Loucy (cell line): ENCODE measurements around the gene STH.

Source experiments
- H2AFZ ChIP-seq: fragments of 200-600 bp; sonication (generic); 2 replicates; pipeline ENCODE4 v1.6.0; 2016; ENCODE audit warnings: antibody characterized with exemption, mild to moderate bottlenecking, low read length, moderate library complexity
- H3F3A ChIP-seq: fragments of 200-600 bp; 2 replicates; pipeline ENCODE4 v1.6.0; 2016; ENCODE audit warnings: antibody characterized with exemption, low read depth, mild to moderate bottlenecking
- H3K27me3 ChIP-seq: fragments of 200-600 bp; sonication (generic); 2 replicates; pipeline ENCODE4 v1.6.1; 2014; ENCODE audit warnings: low read length, mild to moderate bottlenecking; ENCODE audit not compliant: insufficient read depth, poor library complexity, severe bottlenecking
- H3K36me3 ChIP-seq: fragments of 200-600 bp; sonication (generic); 2 replicates; pipeline ENCODE4 v1.6.1; 2016; ENCODE audit warnings: low read length; ENCODE audit not compliant: insufficient read depth
- H3K4me1 ChIP-seq: fragments of 200-600 bp; sonication (generic); 2 replicates; pipeline ENCODE4 v1.5.1; 2014; ENCODE audit warnings: low read length, mild to moderate bottlenecking; ENCODE audit not compliant: insufficient read depth, poor library complexity, severe bottlenecking
- H3K4me2 ChIP-seq: fragments of 200-600 bp; sonication (generic); 2 replicates; pipeline ENCODE4 v1.6.0; 2014; ENCODE audit warnings: antibody characterized with exemption, low read length, low read depth, mild to moderate bottlenecking; ENCODE audit not compliant: poor library complexity, severe bottlenecking
- H3K4me3 ChIP-seq: fragments of 200-600 bp; sonication (generic); 2 replicates; pipeline ENCODE4 v1.5.1; 2014; ENCODE audit warnings: low read length, mild to moderate bottlenecking, mixed read lengths; ENCODE audit not compliant: poor library complexity, severe bottlenecking
- H3K79me2 ChIP-seq: fragments of 200-600 bp; sonication (generic); 2 replicates; pipeline ENCODE4 v1.6.1; 2014; ENCODE audit warnings: low read length; ENCODE audit not compliant: insufficient read depth
- H3K9ac ChIP-seq: fragments of 200-600 bp; sonication (generic); 2 replicates; pipeline ENCODE4 v1.6.0; 2014; ENCODE audit warnings: mild to moderate bottlenecking, low read depth, low read length, moderate library complexity; ENCODE audit not compliant: poor library complexity, severe bottlenecking
- H3K9me2 ChIP-seq: fragments of 200-600 bp; sonication (generic); replicated peaks from 2 replicates; pipeline ENCODE4 v1.6.1; 2016; ENCODE audit warnings: low read depth, low read length, mixed read lengths
- H3K9me3 ChIP-seq: fragments of 200-600 bp; sonication (generic); 2 replicates; pipeline ENCODE4 v1.6.1; 2014; ENCODE audit warnings: mild to moderate bottlenecking, antibody characterized with exemption, low read length, low read depth; ENCODE audit not compliant: insufficient read depth
- H4K20me1 ChIP-seq: fragments of 200-600 bp; sonication (generic); 2 replicates; pipeline ENCODE4 v1.6.0; 2014; ENCODE audit warnings: antibody characterized with exemption, low read length, mild to moderate bottlenecking; ENCODE audit not compliant: insufficient read depth, poor library complexity, severe bottlenecking
- EZH2phosphoT487 ChIP-seq: fragments of 200-600 bp; IDR thresholded peaks from 2 replicates; pipeline ENCODE4 v1.6.1; 2018; ENCODE audit warnings: antibody characterized with exemption, mild to moderate bottlenecking, moderate library complexity, borderline replicate concordance
- TF ChIP-seq, protein P1 (sequence below): fragments of 200-600 bp; sonication (generic); conservative IDR thresholded peaks from 2 replicates; pipeline ENCODE4 v1.5.1; 2014; ENCODE audit warnings: mild to moderate bottlenecking, antibody characterized with exemption, low read length

Gene STH

DNA sequence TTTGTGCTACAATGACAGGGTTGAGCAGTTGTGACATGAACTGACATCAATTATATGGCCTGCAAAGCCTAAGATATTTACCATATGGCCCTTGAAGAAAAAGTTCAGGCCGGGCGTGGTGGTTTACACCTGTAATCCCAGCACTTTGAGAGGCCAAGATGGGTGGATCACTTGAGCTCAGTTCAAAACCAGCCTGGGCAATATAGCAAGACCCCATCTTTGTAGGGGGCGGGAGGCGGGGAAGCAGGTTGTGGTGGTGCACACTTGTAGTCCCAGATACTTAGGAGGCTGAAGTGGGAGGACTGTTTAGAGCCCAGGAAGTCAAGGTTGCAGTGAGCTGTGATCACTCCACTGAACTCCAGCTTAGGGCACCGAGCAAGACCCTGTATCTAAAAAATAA lies 48.3 kb downstream of the STH start:
- TF ChIP-seq, protein P1, sequence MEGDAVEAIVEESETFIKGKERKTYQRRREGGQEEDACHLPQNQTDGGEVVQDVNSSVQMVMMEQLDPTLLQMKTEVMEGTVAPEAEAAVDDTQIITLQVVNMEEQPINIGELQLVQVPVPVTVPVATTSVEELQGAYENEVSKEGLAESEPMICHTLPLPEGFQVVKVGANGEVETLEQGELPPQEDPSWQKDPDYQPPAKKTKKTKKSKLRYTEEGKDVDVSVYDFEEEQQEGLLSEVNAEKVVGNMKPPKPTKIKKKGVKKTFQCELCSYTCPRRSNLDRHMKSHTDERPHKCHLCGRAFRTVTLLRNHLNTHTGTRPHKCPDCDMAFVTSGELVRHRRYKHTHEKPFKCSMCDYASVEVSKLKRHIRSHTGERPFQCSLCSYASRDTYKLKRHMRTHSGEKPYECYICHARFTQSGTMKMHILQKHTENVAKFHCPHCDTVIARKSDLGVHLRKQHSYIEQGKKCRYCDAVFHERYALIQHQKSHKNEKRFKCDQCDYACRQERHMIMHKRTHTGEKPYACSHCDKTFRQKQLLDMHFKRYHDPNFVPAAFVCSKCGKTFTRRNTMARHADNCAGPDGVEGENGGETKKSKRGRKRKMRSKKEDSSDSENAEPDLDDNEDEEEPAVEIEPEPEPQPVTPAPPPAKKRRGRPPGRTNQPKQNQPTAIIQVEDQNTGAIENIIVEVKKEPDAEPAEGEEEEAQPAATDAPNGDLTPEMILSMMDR, result no peak
- TF ChIP-seq EZH2phosphoT487, result no peak
- peaks cover 95% of the 10 kb centered on the region for H3K36me3 ChIP-seq

DNA sequence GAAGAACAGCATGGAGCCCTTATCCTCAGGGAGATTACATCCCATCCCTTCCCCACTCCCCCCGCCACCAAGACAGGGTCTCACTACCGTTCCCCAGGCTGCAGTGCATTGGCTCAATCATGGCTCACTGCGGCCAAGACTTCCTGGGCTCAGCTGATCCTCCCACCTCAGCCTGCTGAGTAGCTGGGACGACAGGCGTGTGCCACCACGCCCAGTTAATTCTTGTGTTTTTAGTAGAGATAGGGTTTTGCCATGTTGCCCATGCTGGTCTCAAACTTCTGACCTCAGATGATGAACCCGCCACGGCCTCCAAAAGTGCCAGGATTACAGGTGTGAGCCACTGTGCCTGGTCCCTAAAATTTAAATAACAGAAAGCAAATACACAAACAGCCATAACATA lies 48.8 kb downstream of the STH start:
- Histone ChIP-seq H4K20me1 (no peaks in the 10 kb centered on the region), H3K9me3 (no peaks in the 10 kb centered on the region), H2AFZ (no peak overlapping the region), H3K4me1 (no peaks in the 10 kb centered on the region), H3K4me2 (no peak overlapping the region), H3K9ac (no peak overlapping the region), H3F3A (no peaks in the 10 kb centered on the region; the same call in 1 of the 2 replicates), H3K36me3 (peaks cover 91% of the 10 kb centered on the region), H3K27me3 (no peaks in the 10 kb centered on the region), H3K79me2 (no peaks in the 10 kb centered on the region; the same call in 1 of the 2 replicates), H3K9me2 (no peaks in the 10 kb centered on the region), H3K4me3 (no peak overlapping the region)
- TF ChIP-seq, protein P1, result no peak
- no peak for TF ChIP-seq EZH2phosphoT487

More for the DNA sequence above, 48.3 kb downstream of the STH start:
- no peak overlapping the region for H3K4me3 ChIP-seq
- no peaks in the 10 kb centered on the region for H3K9me2 ChIP-seq
- no peak overlapping the region for H3K4me2 ChIP-seq
- no peaks in the 10 kb centered on the region for H4K20me1 ChIP-seq
- H3F3A ChIP-seq, result no peaks in the 10 kb centered on the region; the same call in 1 of the 2 replicates
- H2AFZ ChIP-seq, result no peak overlapping the region
- H3K27me3 ChIP-seq, result no peaks in the 10 kb centered on the region
- H3K9ac ChIP-seq, result no peak overlapping the region
- H3K4me1 ChIP-seq, result no peaks in the 10 kb centered on the region
- no peaks in the 10 kb centered on the region for H3K9me3 ChIP-seq
- H3K79me2 ChIP-seq, result no peaks in the 10 kb centered on the region; the same call in 1 of the 2 replicates
